Transverse colon (tissue), 4 donors: Measurements from ENCODE around the gene FOXP1.

Source experiments
- CTCF ChIP-seq, 5 experiments: fragments of 200-600 bp in 3 of 5; fragments of 450-650 bp in 2 of 5; sonication (generic) in 3 of 5; IDR thresholded peaks; 1 replicate in 2 of 5; 2 replicates in 3 of 5; pipeline ENCODE4 v1.5.1; 2016 to 2017; ENCODE audit warnings: antibody characterized with exemption in 5 of 5, inconsistent platforms in 3 of 5, mild to moderate bottlenecking in 2 of 5, moderate library complexity in 1 of 5
- EP300 ChIP-seq: sonication (generic); formaldehyde crosslinking; IDR thresholded peaks from one replicate; pipeline ENCODE4 v1.6.1; 2017; ENCODE audit warnings: antibody characterized with exemption, low read depth
- POLR2A ChIP-seq: fragments of 450-650 bp; IDR thresholded peaks from one replicate; pipeline ENCODE4 v1.6.1; 2016; ENCODE audit warnings: antibody characterized with exemption, mild to moderate bottlenecking, moderate library complexity
- POLR2AphosphoS5 ChIP-seq, 3 donors: sonication (generic); formaldehyde crosslinking; IDR thresholded peaks; one replicate each; pipeline ENCODE4 v1.6.1; 2016; ENCODE audit warnings: antibody characterized with exemption in 3 of 3

GRCh38 chr3:71518089-71518488 lies 65.4 kb downstream of the FOXP1 start:
- TF ChIP-seq CTCF (IDR thresholded peaks at IDR 0.05): no peak
- TF ChIP-seq POLR2A: no peak
- TF ChIP-seq POLR2AphosphoS5 (IDR thresholded peaks at IDR 0.05): no peak
- no peak for TF ChIP-seq EP300
